Measurements from ENCODE around the gene FADS2. TPM values are rescaled to one million over a fixed set of nuclear protein-coding genes. Genes with fewer than 3 reads are reported as not detected.

FADS2 gene
- total RNA-seq, 1 experiment from 2014 or later: 1,097 TPM

- Histone ChIP-seq H3K4me3 (ENCODE audit: low read depth, low read length, poor library complexity, severe bottlenecking) (peak overlapping the region; percentile 96), H3K4me1 (ENCODE audit: insufficient read depth, low read length, poor library complexity, severe bottlenecking) (peaks cover 72% of the 10 kb centered on the region), H3K9me3 (ENCODE audit: low read depth, low read length, poor library complexity, severe bottlenecking) (no peaks in the 10 kb centered on the region), H3K36me3 (ENCODE audit: insufficient read depth, low read length, poor library complexity, severe bottlenecking) (peaks cover 89% of the 10 kb centered on the region), H3K27ac (ENCODE audit: low read depth, low read length, poor library complexity, severe bottlenecking) (peak overlapping the region; percentile 97), H3K27me3 (replicated peaks; ENCODE audit: insufficient read depth, low read depth, low read length, poor library complexity) (no peaks in the 10 kb centered on the region)
- intact Hi-C loops (cut with micrococcal nuclease; ENCODE audit: unreplicated experiment): no loop called here
- ChIA-PET POLR2A (ENCODE audit: low non-redundant PET) (no interaction called here), CTCF (interaction anchor here (1.1 to 1.6 kb wide), 2 partner anchors 37 to 113 kb away, joined by 8 to 11 read pairs; no protein-coding TSS in a partner anchor)
- TF ChIP-seq EZH2 (IDR thresholded peaks at IDR 0.05; ENCODE audit: borderline replicate concordance, low read depth, low read length, poor library complexity, severe bottlenecking): no peak
- no peak for TF ChIP-seq CTCF (conservative IDR thresholded peaks at IDR 0.05; ENCODE audit: low read depth, low read length)
- BruUV-seq (replicated peaks): TSS peak; percentile 94
- DNase-seq (ENCODE audit: low spot score): peak; percentile 99
These were observed 6.4 kb downstream of the FADS2 start for GRCh38 chr11:61834278-61835048.

- no peaks in the 10 kb centered on the region for H3K9me3 ChIP-seq (ENCODE audit: low read depth, low read length, poor library complexity, severe bottlenecking)
- no TSS peak for BruUV-seq (replicated peaks)
- POLR2A ChIA-PET (ENCODE audit: low non-redundant PET): no interaction called here
- peaks cover 62% of the 10 kb centered on the region for H3K4me1 ChIP-seq (ENCODE audit: insufficient read depth, low read length, poor library complexity, severe bottlenecking)
- CTCF ChIA-PET: no interaction called here
- intact Hi-C loops (cut with micrococcal nuclease; ENCODE audit: unreplicated experiment): no loop called here
- DNase-seq (ENCODE audit: low spot score): no peak
- peaks cover 89% of the 10 kb centered on the region for H3K36me3 ChIP-seq (ENCODE audit: insufficient read depth, low read length, poor library complexity, severe bottlenecking)
- H3K27me3 ChIP-seq (replicated peaks; ENCODE audit: insufficient read depth, low read depth, low read length, poor library complexity): no peaks in the 10 kb centered on the region
- no peak for TF ChIP-seq EZH2 (IDR thresholded peaks at IDR 0.05; ENCODE audit: borderline replicate concordance, low read depth, low read length, poor library complexity, severe bottlenecking)
- TF ChIP-seq CTCF (conservative IDR thresholded peaks at IDR 0.05; ENCODE audit: low read depth, low read length): no peak
- peak overlapping the region; percentile 97 for H3K27ac ChIP-seq (ENCODE audit: low read depth, low read length, poor library complexity, severe bottlenecking)
- H3K4me3 ChIP-seq (ENCODE audit: low read depth, low read length, poor library complexity, severe bottlenecking): no peak overlapping the region
These were observed 8.1 kb downstream of the FADS2 start for GRCh38 chr11:61836193-61836592.

- peaks cover 49% of the 10 kb centered on the region for H3K4me1 ChIP-seq (ENCODE audit: insufficient read depth, low read length, poor library complexity, severe bottlenecking)
- POLR2A ChIA-PET (ENCODE audit: low non-redundant PET): interaction anchor here (0.6 to 0.7 kb wide), 2 partner anchors 45 to 292 kb away, joined by 3 to 4 read pairs; no protein-coding TSS in a partner anchor
- DNase-seq (ENCODE audit: low spot score): no peak
- peaks cover 89% of the 10 kb centered on the region for H3K36me3 ChIP-seq (ENCODE audit: insufficient read depth, low read length, poor library complexity, severe bottlenecking)
- no peak for TF ChIP-seq CTCF (conservative IDR thresholded peaks at IDR 0.05; ENCODE audit: low read depth, low read length)
- no peak for TF ChIP-seq EZH2 (IDR thresholded peaks at IDR 0.05; ENCODE audit: borderline replicate concordance, low read depth, low read length, poor library complexity, severe bottlenecking)
- intact Hi-C loops (cut with micrococcal nuclease; ENCODE audit: unreplicated experiment): no loop called here
- H3K4me3 ChIP-seq (ENCODE audit: low read depth, low read length, poor library complexity, severe bottlenecking): no peak overlapping the region
- H3K9me3 ChIP-seq (ENCODE audit: low read depth, low read length, poor library complexity, severe bottlenecking): no peaks in the 10 kb centered on the region
- BruUV-seq (replicated peaks): no TSS peak
- no peaks in the 10 kb centered on the region for H3K27me3 ChIP-seq (replicated peaks; ENCODE audit: insufficient read depth, low read depth, low read length, poor library complexity)
- H3K27ac ChIP-seq (ENCODE audit: low read depth, low read length, poor library complexity, severe bottlenecking): peak overlapping the region; percentile 97
- CTCF ChIA-PET: no interaction called here
These were observed 9.4 kb downstream of the FADS2 start for GRCh38 chr11:61837411-61838005.

All from A673 (cell line).